Suppressor macrophage treated with lipopolysaccharide for 4 hours (primary cell): ENCODE data around the gene GLIS1.

Experiments
- DNase-seq: peaks from one replicate; pipeline ENCODE4 v3.0.0-alpha.2; 2020

GLIS1 gene

GRCh38 chr1:53717025-53717804 lies 21.7 kb downstream of the GLIS1 start:
- no peak for DNase-seq

GRCh38 chr1:53716150-53716549 lies 22.8 kb downstream of the GLIS1 start:
- no peak for DNase-seq

- no peak for DNase-seq
Observed at GRCh38 chr1:53715478-53715877, 23.5 kb downstream of the GLIS1 start.

- DNase-seq, result no peak
Observed at GRCh38 chr1:53712276-53712675, 26.7 kb downstream of the GLIS1 start.

GRCh38 chr1:53710584-53710983 lies 28.4 kb downstream of the GLIS1 start:
- no peak for DNase-seq

- DNase-seq, result no peak
Observed at GRCh38 chr1:53708687-53709086, 30.3 kb downstream of the GLIS1 start.

- no peak for DNase-seq
Observed at GRCh38 chr1:53706356-53706755, 32.6 kb downstream of the GLIS1 start.

- no peak for DNase-seq
Observed at GRCh38 chr1:53705446-53706096, 33.4 kb downstream of the GLIS1 start.

GRCh38 chr1:53704804-53705445 lies 34.0 kb downstream of the GLIS1 start:
- no peak for DNase-seq

- no peak for DNase-seq
Observed at GRCh38 chr1:53704304-53704703, 34.7 kb downstream of the GLIS1 start.

- DNase-seq, result no peak
Observed at GRCh38 chr1:53703174-53703573, 35.8 kb downstream of the GLIS1 start.

GRCh38 chr1:53702341-53702740 lies 36.6 kb downstream of the GLIS1 start:
- no peak for DNase-seq

- DNase-seq, result no peak
Observed at GRCh38 chr1:53700776-53701175, 38.2 kb downstream of the GLIS1 start.

GRCh38 chr1:53699981-53700380 lies 39.0 kb downstream of the GLIS1 start:
- no peak for DNase-seq

GRCh38 chr1:53698384-53698980 lies 40.5 kb downstream of the GLIS1 start:
- no peak for DNase-seq

GRCh38 chr1:53697721-53698383 lies 41.1 kb downstream of the GLIS1 start:
- no peak for DNase-seq

- peak; percentile 6 for DNase-seq
Observed at GRCh38 chr1:53696990-53697389, 42.0 kb downstream of the GLIS1 start.

- no peak for DNase-seq
Observed at GRCh38 chr1:53696571-53696970, 42.4 kb downstream of the GLIS1 start.

- DNase-seq, result no peak
Observed at GRCh38 chr1:53696051-53696450, 42.9 kb downstream of the GLIS1 start.

GRCh38 chr1:53695116-53695515 lies 43.8 kb downstream of the GLIS1 start:
- DNase-seq, result no peak

- no peak for DNase-seq
Observed at GRCh38 chr1:53694718-53695091, 44.3 kb downstream of the GLIS1 start.

GRCh38 chr1:53693773-53694717 lies 44.9 kb downstream of the GLIS1 start:
- DNase-seq, result no peak
